AG04450 (cell line): ENCODE measurements around the gene TMEM245. TPM values are rescaled to one million over a fixed set of nuclear protein-coding genes. Genes with fewer than 3 reads are reported as not detected.

ENCODE experiments used
- CTCF ChIA-PET: fragments of 300-600, 350-600 bp; formaldehyde crosslinking; extraction: SDS; loops from one replicate; lab custom pipeline; 2022; ENCODE audit warnings: antibody characterized with exemption, inconsistent platforms; lab: Charles Lee
- POLR2A ChIA-PET: fragments of 350-600 bp; formaldehyde crosslinking; extraction: SDS; loops from one replicate; lab custom pipeline; 2021; ENCODE audit warnings: antibody characterized with exemption, inconsistent platforms; lab: Yijun Ruan, JAX
- DNase-seq: peaks from one replicate; pipeline ENCODE4 v3.0.0-alpha.2; 2011; ENCODE audit warnings: low read depth, low spot score
- H3K27ac ChIP-seq: one replicate; pipeline ENCODE4 v1.5.1; 2012; ENCODE audit warnings: low read depth, low read length, control low read depth
- H3K27me3 ChIP-seq: one replicate; pipeline ENCODE4 v1.6.0; 2012; ENCODE audit warnings: low read length; ENCODE audit not compliant: control insufficient read depth, insufficient read depth
- H3K4me3 ChIP-seq: 2 replicates; pipeline ENCODE4 v1.5.1; 2011; ENCODE audit warnings: mild to moderate bottlenecking, low read depth, low read length, control low read depth
- H3K9me3 ChIP-seq: 2 replicates; pipeline ENCODE4 v1.5.1; 2012; ENCODE audit warnings: low read length; ENCODE audit not compliant: control insufficient read depth, insufficient read depth
- polyA plus RNA-seq: library from polyadenylated mRNA; depleted of rRNA; stranded (reverse); fragments of >200 nt; gene quantifications from 2 replicates; pipeline ENCODE4 v1.2.3, GENCODE V29; 2011
- TF ChIP-seq, protein P1 (sequence below): IDR thresholded peaks from 2 replicates; pipeline ENCODE4 v1.5.1; 2011; ENCODE audit warnings: low read depth, low read length, control low read depth, inconsistent platforms

The TMEM245 gene
- polyA plus RNA-seq, 1 experiment = 42.0 TPM

DNA sequence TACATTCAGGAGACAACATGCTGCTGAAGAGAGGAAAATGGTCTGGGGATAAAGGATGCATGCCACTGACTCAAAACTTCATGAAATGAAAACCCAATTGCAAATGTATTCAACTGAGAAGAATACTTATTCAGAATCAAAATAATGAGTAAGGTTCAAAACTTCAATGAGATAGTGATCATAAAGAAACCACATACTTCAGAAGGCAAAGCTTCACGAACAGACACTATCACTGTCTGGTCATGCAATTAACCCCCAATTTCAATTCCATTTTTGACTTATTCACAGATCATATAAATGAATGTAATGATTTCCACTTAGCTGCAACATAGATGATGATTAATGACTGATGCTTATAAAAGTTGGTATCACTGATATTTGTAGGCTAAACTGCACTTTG is 73.4 kb downstream of the TMEM245 start:
- ChIA-PET CTCF (no interaction called here), POLR2A (no interaction called here)
- TF ChIP-seq, protein P1, sequence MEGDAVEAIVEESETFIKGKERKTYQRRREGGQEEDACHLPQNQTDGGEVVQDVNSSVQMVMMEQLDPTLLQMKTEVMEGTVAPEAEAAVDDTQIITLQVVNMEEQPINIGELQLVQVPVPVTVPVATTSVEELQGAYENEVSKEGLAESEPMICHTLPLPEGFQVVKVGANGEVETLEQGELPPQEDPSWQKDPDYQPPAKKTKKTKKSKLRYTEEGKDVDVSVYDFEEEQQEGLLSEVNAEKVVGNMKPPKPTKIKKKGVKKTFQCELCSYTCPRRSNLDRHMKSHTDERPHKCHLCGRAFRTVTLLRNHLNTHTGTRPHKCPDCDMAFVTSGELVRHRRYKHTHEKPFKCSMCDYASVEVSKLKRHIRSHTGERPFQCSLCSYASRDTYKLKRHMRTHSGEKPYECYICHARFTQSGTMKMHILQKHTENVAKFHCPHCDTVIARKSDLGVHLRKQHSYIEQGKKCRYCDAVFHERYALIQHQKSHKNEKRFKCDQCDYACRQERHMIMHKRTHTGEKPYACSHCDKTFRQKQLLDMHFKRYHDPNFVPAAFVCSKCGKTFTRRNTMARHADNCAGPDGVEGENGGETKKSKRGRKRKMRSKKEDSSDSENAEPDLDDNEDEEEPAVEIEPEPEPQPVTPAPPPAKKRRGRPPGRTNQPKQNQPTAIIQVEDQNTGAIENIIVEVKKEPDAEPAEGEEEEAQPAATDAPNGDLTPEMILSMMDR = no peak
- no peak overlapping the region for H3K27ac ChIP-seq
- H3K4me3 ChIP-seq = no peak overlapping the region
- H3K27me3 ChIP-seq = no peaks in the 10 kb centered on the region
- DNase-seq = no peak
- H3K9me3 ChIP-seq = no peaks in the 10 kb centered on the region

DNA sequence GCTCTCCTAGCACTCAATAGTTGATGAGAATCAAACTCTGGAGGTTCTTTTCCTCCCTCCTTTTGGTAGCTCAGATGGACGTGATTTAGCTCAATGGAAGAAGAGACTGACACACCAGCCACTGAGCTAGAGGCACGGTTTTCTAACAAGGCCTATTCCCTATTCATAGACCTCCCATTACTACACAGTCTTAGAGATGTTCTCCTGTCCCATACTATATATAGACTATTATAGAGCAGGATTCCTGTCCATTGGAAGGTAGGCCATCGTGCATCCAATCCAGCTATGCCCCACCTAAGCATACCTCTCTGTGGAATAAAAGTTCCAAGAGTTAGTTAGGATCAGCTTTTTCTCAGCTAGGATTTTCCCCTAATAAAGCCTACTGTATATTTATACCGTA is 76.2 kb downstream of the TMEM245 start:
- Histone ChIP-seq H3K27me3 (no peaks in the 10 kb centered on the region), H3K27ac (no peak overlapping the region), H3K4me3 (no peak overlapping the region), H3K9me3 (no peaks in the 10 kb centered on the region)
- TF ChIP-seq, protein P1 = no peak
- CTCF ChIA-PET = no interaction called here
- POLR2A ChIA-PET = interaction anchor here (0.6 kb wide), 1 partner anchor 206 kb away, joined by 4 read pairs; no protein-coding TSS in a partner anchor
- DNase-seq = no peak

DNA sequence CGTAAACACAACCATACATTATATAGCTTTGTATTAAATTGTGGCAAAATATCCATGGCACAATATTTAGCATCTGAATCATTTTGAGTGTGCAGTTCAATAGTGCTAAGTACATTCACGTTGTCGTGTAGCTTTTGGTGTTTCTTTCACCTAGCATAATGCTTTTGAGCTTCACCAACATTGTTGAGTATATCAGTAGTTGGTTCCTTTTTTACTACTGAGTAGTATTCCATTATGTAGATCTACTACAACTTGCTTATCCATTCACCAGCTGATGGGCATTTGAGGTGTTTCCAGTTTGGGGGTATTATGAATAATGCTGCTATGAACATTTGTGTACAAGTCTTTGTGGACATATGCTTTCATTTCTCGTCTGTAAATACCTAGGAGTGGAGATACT is 79.2 kb downstream of the TMEM245 start:
- H3K27me3 ChIP-seq = no peaks in the 10 kb centered on the region
- CTCF ChIA-PET = no interaction called here
- TF ChIP-seq, protein P1 = no peak

DNA sequence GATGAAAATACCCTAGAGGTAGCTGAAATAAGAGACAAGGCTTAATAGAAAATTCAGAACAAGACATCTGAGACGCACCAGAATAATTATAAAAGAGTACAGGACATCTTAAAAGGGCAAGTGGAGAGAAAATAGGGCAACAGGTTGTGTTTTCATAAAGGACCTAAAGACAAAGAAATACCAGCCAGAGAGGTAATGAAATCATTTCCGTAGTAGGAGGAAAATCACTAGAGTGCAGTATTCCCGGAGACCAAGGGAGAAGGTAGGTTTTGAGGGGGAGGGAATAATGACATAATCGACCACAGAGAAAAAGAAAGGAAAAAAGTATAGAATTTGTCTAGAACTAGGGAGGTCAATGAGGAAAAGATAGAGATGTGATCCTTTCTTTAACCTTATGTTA is 80.2 kb downstream of the TMEM245 start:
- Histone ChIP-seq H3K27me3 (no peaks in the 10 kb centered on the region), H3K9me3 (no peaks in the 10 kb centered on the region), H3K27ac (no peak overlapping the region), H3K4me3 (no peak overlapping the region)
- CTCF ChIA-PET = no interaction called here
- DNase-seq = no peak
- POLR2A ChIA-PET = no interaction called here
- TF ChIP-seq, protein P1 = no peak

More for the DNA sequence above, 79.2 kb downstream of the TMEM245 start:
- Histone ChIP-seq H3K9me3 (no peaks in the 10 kb centered on the region), H3K27ac (no peak overlapping the region), H3K4me3 (no peak overlapping the region)
- POLR2A ChIA-PET = no interaction called here
- no peak for DNase-seq

DNA sequence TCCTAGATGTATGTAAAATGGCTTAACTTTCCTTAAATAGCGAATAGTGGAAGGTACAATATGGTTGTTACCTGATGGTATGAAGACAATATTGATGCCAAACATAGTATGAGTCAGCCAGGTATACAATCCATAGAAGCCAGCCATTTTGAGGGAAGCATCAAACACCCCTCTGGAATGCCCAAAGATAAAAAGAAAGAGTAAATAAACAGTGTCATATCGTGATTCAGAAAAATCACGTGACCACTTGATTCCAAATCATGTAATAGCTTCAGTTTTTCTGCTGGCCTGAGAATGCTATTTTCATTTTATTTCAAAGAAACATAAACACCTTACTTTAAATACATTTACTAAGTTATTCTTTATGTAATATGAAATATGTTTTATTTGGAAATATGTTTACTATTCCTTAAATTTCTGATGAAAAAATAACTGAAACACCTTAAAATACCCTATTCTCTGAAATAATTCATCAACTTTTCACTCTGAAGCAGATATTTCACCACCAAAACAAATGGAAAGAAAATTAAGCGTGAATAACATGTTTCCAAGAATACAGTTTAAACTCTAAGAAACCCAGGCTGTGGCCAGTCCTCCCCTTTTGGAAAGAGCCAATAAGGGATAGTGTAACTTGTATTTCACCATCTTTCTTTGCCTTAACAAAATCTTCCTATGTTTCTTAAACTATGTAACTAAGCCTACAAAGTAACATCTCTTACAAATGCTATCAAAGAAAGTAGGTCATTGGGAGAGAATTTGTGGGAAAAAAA is 81.6 kb downstream of the TMEM245 start:
- ChIA-PET POLR2A (no interaction called here), CTCF (no interaction called here)
- DNase-seq = no peak
- TF ChIP-seq, protein P1 = no peak
- H3K27me3 ChIP-seq = no peaks in the 10 kb centered on the region
- H3K27ac ChIP-seq = no peak overlapping the region
- H3K9me3 ChIP-seq = no peaks in the 10 kb centered on the region
- H3K4me3 ChIP-seq = no peak overlapping the region
